SK-N-SH (cell line): ENCODE data around the gene PLCB1. TPM values are rescaled to one million over a fixed set of nuclear protein-coding genes. Genes with fewer than 3 reads are reported as not detected.

Source experiments
- CTCF ChIA-PET: fragments of 300-600, 350-600 bp; formaldehyde crosslinking; extraction: SDS; loops from one replicate; lab custom pipeline; 2021; lab: Yijun Ruan, JAX
- POLR2A ChIA-PET: fragments of 350-600 bp; sonication (Branson Sonifier 250); formaldehyde crosslinking; extraction: SDS; loops from one replicate; lab custom pipeline; 2020; ENCODE audit warnings: antibody characterized with exemption, inconsistent platforms; lab: Yijun Ruan, JAX
- DNase-seq: peaks from one replicate; pipeline ENCODE4 v3.0.0; 2012
- H2AFZ ChIP-seq: fragments of 200-600 bp; sonication (generic); 2 replicates; pipeline ENCODE4 v1.8.1; 2016; ENCODE audit warnings: antibody characterized with exemption, mild to moderate bottlenecking, low read depth
- H3F3A ChIP-seq: fragments of 200-600 bp; sonication (generic); replicated peaks from 2 replicates; pipeline ENCODE3; 2016; ENCODE audit warnings: antibody characterized with exemption, mild to moderate bottlenecking; ENCODE audit not compliant: insufficient read depth
- H3K27ac ChIP-seq, 2 experiments: fragments of 200-500 bp in 1 of 2; fragments of 200-600 bp in 1 of 2; sonication (Bioruptor generic) in 1 of 2; sonication (generic), shearing (Covaris generic) in 1 of 2; 2 replicates each; pipeline versions ENCODE4 v1.5.1 to v1.6.1; 2014 to 2016; ENCODE audit warnings: low read depth in 2 of 2, inconsistent platforms in 1 of 2, low read length in 1 of 2, mild to moderate bottlenecking in 1 of 2, mixed read lengths in 1 of 2
- H3K27me3 ChIP-seq: fragments of 200-600 bp; sonication (generic), shearing (Covaris generic); 2 replicates; pipeline ENCODE4 v1.6.1; 2016; ENCODE audit warnings: mixed run types; ENCODE audit not compliant: insufficient read depth
- H3K36me3 ChIP-seq, 2 experiments: fragments of 200-500 bp in 1 of 2; fragments of 200-600 bp in 1 of 2; sonication (Bioruptor generic) in 1 of 2; sonication (generic) in 1 of 2; replicated peaks in 1 of 2; 2 replicates each; pipeline versions ENCODE3 to v1.5.1; 2014 to 2016; ENCODE audit warnings: low read length in 1 of 2, mild to moderate bottlenecking in 1 of 2; ENCODE audit not compliant: insufficient read depth in 2 of 2, control insufficient read depth in 1 of 2
- H3K4me1 ChIP-seq, 2 experiments: fragments of 200-500 bp in 1 of 2; fragments of 200-600 bp in 1 of 2; sonication (Bioruptor generic) in 1 of 2; sonication (generic), shearing (Covaris generic) in 1 of 2; 2 replicates each; pipeline versions ENCODE4 v1.5.1 to v1.6.1; 2014 to 2016; ENCODE audit warnings: low read depth in 1 of 2, low read length in 1 of 2, mixed run types in 1 of 2; ENCODE audit not compliant: insufficient read depth in 2 of 2, control insufficient read depth in 1 of 2
- H3K4me2 ChIP-seq: fragments of 200-600 bp; sonication (generic), shearing (Covaris generic); 2 replicates; pipeline ENCODE4 v1.6.1; 2017; ENCODE audit warnings: mixed run types
- H3K4me3 ChIP-seq, 2 experiments: fragments of 200-500 bp in 1 of 2; fragments of 200-600 bp in 1 of 2; sonication (Bioruptor generic) in 1 of 2; sonication (generic), shearing (Covaris generic) in 1 of 2; 2 replicates each; pipeline versions ENCODE4 v1.5.1 to v1.8.1; 2014 to 2016; ENCODE audit warnings: low read depth in 2 of 2, inconsistent platforms in 1 of 2, low read length in 1 of 2, mild to moderate bottlenecking in 1 of 2, mixed read lengths in 1 of 2, moderate library complexity in 1 of 2
- H3K79me2 ChIP-seq: fragments of 200-600 bp; sonication (generic); 2 replicates; pipeline ENCODE4 v1.8.1; 2017; ENCODE audit warnings: mild to moderate bottlenecking; ENCODE audit not compliant: insufficient read depth
- H3K9ac ChIP-seq: fragments of 200-600 bp; sonication (generic); 2 replicates; pipeline ENCODE4 v1.6.1; 2017; ENCODE audit warnings: mixed run types
- H3K9me2 ChIP-seq: fragments of 200-600 bp; sonication (generic); 2 replicates; pipeline ENCODE4 v1.6.1; 2017; ENCODE audit warnings: mixed run types
- H3K9me3 ChIP-seq: fragments of 200-600 bp; sonication (generic); 2 replicates; pipeline ENCODE4 v1.6.1; 2017; ENCODE audit warnings: mixed run types, mild to moderate bottlenecking, moderate library complexity
- H4K20me1 ChIP-seq: fragments of 200-600 bp; sonication (generic); 2 replicates; pipeline ENCODE4 v1.6.1; 2017; ENCODE audit warnings: mild to moderate bottlenecking, mixed run types; ENCODE audit not compliant: insufficient read depth
- CHD2 ChIP-seq: fragments of 150-350 bp; IDR thresholded peaks from 2 replicates; pipeline ENCODE4 v1.6.1; 2018; ENCODE audit warnings: low read length; ENCODE audit not compliant: partially characterized antibody
- EP300 ChIP-seq, 2 experiments: IDR thresholded peaks; 2 replicates each; pipeline versions ENCODE4 v1.4.0 to v1.6.1; 2012; ENCODE audit warnings: borderline replicate concordance in 1 of 2, low read depth in 1 of 2, low read length in 1 of 2
- EZH2phosphoT487 ChIP-seq: fragments of 200-600 bp; sonication (generic); IDR thresholded peaks from 2 replicates; pipeline ENCODE4 v1.6.1; 2017; ENCODE audit warnings: low read depth, mixed run types, mild to moderate bottlenecking, antibody characterized with exemption, moderate library complexity, borderline replicate concordance
- FOSL2 ChIP-seq: IDR thresholded peaks from 2 replicates; pipeline ENCODE4 v1.4.0; 2012; ENCODE audit warnings: low read depth, mild to moderate bottlenecking, moderate library complexity, borderline replicate concordance
- FOXM1 ChIP-seq: IDR thresholded peaks from 2 replicates; pipeline ENCODE4 v1.4.0; 2012; ENCODE audit warnings: low read depth, mild to moderate bottlenecking
- GABPA ChIP-seq: IDR thresholded peaks from 2 replicates; pipeline ENCODE4 v1.4.0; 2012; ENCODE audit warnings: low read depth, mild to moderate bottlenecking
- GATA2 ChIP-seq: sonication (generic); formaldehyde crosslinking; IDR thresholded peaks from 2 replicates; pipeline ENCODE4 v1.5.0; 2020; ENCODE audit warnings: mild to moderate bottlenecking, missing genetic modification reagents
- IRF3 ChIP-seq: fragments of 150-350 bp; IDR thresholded peaks from 2 replicates; pipeline ENCODE4 v1.6.1; 2016; ENCODE audit warnings: mild to moderate bottlenecking, low read depth, low read length
- JUND ChIP-seq: IDR thresholded peaks from 2 replicates; pipeline ENCODE4 v1.4.0; 2012
- MAX ChIP-seq: IDR thresholded peaks from 2 replicates; pipeline ENCODE4 v1.4.0; 2012; ENCODE audit warnings: low read depth
- MEF2A ChIP-seq: IDR thresholded peaks from 2 replicates; pipeline ENCODE4 v1.4.0; 2012; ENCODE audit warnings: low read depth, borderline replicate concordance
- MXI1 ChIP-seq: IDR thresholded peaks from 2 replicates; pipeline ENCODE4 v1.6.1; 2012; ENCODE audit warnings: mild to moderate bottlenecking, low read depth, low read length, improper control_type of control experiment
- NFIC ChIP-seq: IDR thresholded peaks from 2 replicates; pipeline ENCODE4 v1.4.0; 2012; ENCODE audit warnings: borderline replicate concordance
- NRF1 ChIP-seq: IDR thresholded peaks from 2 replicates; pipeline ENCODE4 v1.6.1; 2012; ENCODE audit warnings: low read depth, mild to moderate bottlenecking, low read length
- PBX3 ChIP-seq: IDR thresholded peaks from 2 replicates; pipeline ENCODE4; 2012
- POLR2AphosphoS5 ChIP-seq: IDR thresholded peaks from 2 replicates; pipeline ENCODE4 v1.6.1; 2012; ENCODE audit warnings: low read depth, low read length
- RCOR1 ChIP-seq: fragments of 150-350 bp; IDR thresholded peaks from 2 replicates; pipeline ENCODE4 v1.6.1; 2017; ENCODE audit warnings: antibody characterized with exemption, low read length
- RFX5 ChIP-seq: IDR thresholded peaks from 2 replicates; pipeline ENCODE4 v1.6.1; 2012; ENCODE audit warnings: mild to moderate bottlenecking, improper control_type of control experiment, low read length
- RXRA ChIP-seq: IDR thresholded peaks from 2 replicates; pipeline ENCODE4 v1.4.0; 2012; ENCODE audit warnings: low read depth, mild to moderate bottlenecking, borderline replicate concordance
- SIN3A ChIP-seq: IDR thresholded peaks from 2 replicates; pipeline ENCODE4 v1.6.1; 2012; ENCODE audit warnings: low read depth, mild to moderate bottlenecking, low read length, moderate library complexity, borderline replicate concordance
- SMC3 ChIP-seq: IDR thresholded peaks from 2 replicates; pipeline ENCODE4 v1.6.1; 2012; ENCODE audit warnings: low read depth, low read length, improper control_type of control experiment
- TAF1 ChIP-seq: IDR thresholded peaks from 2 replicates; pipeline ENCODE4 v1.6.1; 2012; ENCODE audit warnings: low read depth, mild to moderate bottlenecking, low read length, moderate library complexity, borderline replicate concordance
- TCF12 ChIP-seq: IDR thresholded peaks from 2 replicates; pipeline ENCODE4 v1.4.0; 2012
- TEAD4 ChIP-seq: IDR thresholded peaks from 2 replicates; pipeline ENCODE4 v1.4.0; 2012; ENCODE audit warnings: mild to moderate bottlenecking, borderline replicate concordance; ENCODE audit not compliant: insufficient read depth
- USF1 ChIP-seq: IDR thresholded peaks from 2 replicates; pipeline ENCODE4 v1.4.0; 2012; ENCODE audit warnings: low read depth, borderline replicate concordance
- WGBS: methylation state at CpG from one replicate; pipeline ENCODE4 v1.1.6; 2017; ENCODE audit warnings: low lambda C conversion rate; 5-methylcytosine and 5-hydroxymethylcytosine counted together
- polyA plus RNA-seq, 3 experiments: library from polyadenylated mRNA; depleted of rRNA; stranded (reverse); fragments of >200 nt; gene quantifications; 2 replicates each; pipeline ENCODE4 v1.2.3, GENCODE V29; 2012
- TF ChIP-seq, protein P1 (sequence below): fragments of 150-350 bp; IDR thresholded peaks from 2 replicates; pipeline ENCODE4 v1.6.1; 2017; ENCODE audit warnings: antibody characterized with exemption, low read length, low read depth, borderline replicate concordance
- TF ChIP-seq, protein P2 (sequence below): IDR thresholded peaks from 2 replicates; pipeline ENCODE4 v1.4.0; 2012; ENCODE audit warnings: low read depth, borderline replicate concordance

Gene PLCB1
- polyA plus RNA-seq, 1 of the 3 experiments (the other 2 are of a cell fraction) = 10.5 TPM

DNA sequence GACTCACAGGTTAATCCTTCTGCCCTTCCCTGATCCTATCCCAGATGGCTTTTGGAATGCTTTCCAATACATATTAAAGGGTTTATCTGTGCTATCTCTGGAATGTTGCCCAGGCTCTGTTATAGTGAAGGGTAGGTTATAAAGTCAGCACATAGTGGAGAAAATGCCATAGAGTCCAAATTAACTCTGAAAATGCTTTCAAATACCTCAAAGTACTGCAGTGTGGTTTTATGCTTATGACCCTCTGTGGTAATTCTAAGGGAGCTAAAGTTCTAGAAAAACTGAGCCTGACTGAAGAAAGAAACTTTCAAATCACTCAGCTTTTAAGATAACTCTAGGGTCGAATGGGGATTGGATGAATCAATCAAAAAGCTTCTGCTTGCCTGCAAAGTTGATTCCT, 159.8 kb downstream of the PLCB1 start:
- DNase-seq = no peak
- TF ChIP-seq EP300 (IDR thresholded peaks at IDR 0.05; ENCODE audit: borderline replicate concordance in 1 of 2, low read depth in 1 of 2, low read length in 1 of 2) (peak in 1 of 2 experiments; percentile 67; a peak in 3 of 4 replicates), IRF3 (no peak), TEAD4 (peak; percentile 90), POLR2AphosphoS5 (peak; percentile 67; the same call in 1 of the 2 replicates), PBX3 (peak; percentile 57; the same call in 1 of the 2 replicates), GATA2 (CRISPR knock-in tag) (no peak), RXRA (peak; percentile 42), NFIC (peak; percentile 97), NRF1 (no peak), RFX5 (no peak), EZH2phosphoT487 (no peak), RCOR1 (no peak), MXI1 (no peak), SIN3A (no peak), JUND (peak; percentile 67), CHD2 (no peak), TAF1 (no peak), USF1 (no peak), SMC3 (no peak), FOXM1 (0 out of 2 replicates have a peak, but pooled peaks have one; percentile 29), MEF2A (no peak), MAX (no peak), TCF12 (peak; percentile 93), GABPA (no peak), FOSL2 (0 out of 2 replicates have a peak, but pooled peaks have one; percentile 18)
- TF ChIP-seq, protein P1, sequence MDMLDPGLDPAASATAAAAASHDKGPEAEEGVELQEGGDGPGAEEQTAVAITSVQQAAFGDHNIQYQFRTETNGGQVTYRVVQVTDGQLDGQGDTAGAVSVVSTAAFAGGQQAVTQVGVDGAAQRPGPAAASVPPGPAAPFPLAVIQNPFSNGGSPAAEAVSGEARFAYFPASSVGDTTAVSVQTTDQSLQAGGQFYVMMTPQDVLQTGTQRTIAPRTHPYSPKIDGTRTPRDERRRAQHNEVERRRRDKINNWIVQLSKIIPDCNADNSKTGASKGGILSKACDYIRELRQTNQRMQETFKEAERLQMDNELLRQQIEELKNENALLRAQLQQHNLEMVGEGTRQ = no peak
- TF ChIP-seq, protein P2, sequence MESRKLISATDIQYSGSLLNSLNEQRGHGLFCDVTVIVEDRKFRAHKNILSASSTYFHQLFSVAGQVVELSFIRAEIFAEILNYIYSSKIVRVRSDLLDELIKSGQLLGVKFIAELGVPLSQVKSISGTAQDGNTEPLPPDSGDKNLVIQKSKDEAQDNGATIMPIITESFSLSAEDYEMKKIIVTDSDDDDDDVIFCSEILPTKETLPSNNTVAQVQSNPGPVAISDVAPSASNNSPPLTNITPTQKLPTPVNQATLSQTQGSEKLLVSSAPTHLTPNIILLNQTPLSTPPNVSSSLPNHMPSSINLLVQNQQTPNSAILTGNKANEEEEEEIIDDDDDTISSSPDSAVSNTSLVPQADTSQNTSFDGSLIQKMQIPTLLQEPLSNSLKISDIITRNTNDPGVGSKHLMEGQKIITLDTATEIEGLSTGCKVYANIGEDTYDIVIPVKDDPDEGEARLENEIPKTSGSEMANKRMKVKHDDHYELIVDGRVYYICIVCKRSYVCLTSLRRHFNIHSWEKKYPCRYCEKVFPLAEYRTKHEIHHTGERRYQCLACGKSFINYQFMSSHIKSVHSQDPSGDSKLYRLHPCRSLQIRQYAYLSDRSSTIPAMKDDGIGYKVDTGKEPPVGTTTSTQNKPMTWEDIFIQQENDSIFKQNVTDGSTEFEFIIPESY = 0 out of 2 replicates have a peak, but pooled peaks have one; percentile 33

More for the DNA sequence above, 159.8 kb downstream of the PLCB1 start:
- Histone ChIP-seq H3K9me3 (no peaks in the 10 kb centered on the region), H3K27me3 (no peaks in the 10 kb centered on the region), H3K79me2 (peaks cover 4% of the 10 kb centered on the region; the same call in 1 of the 2 replicates), H3K9ac (no peak overlapping the region), H3K4me2 (no peak overlapping the region), H3K36me3 (no peaks in the 10 kb centered on the region), H3K9me2 (no peaks in the 10 kb centered on the region), H3K4me3 (no peak overlapping the region), H3K27ac (peak overlapping the region in 1 of 2 experiments; percentile 56; a peak in 2 of 4 replicates), H3F3A (peaks cover 17% of the 10 kb centered on the region), H3K4me1 (peaks cover 0 to 3% of the 10 kb centered on the region in 2 experiments; a peak in 2 of 4 replicates), H2AFZ (no peak overlapping the region), H4K20me1 (no peaks in the 10 kb centered on the region)
- ChIA-PET CTCF (interaction anchor here (1.0 to 1.6 kb wide), 2 partner anchors 25 to 431 kb away, joined by 4 to 5 read pairs; no protein-coding TSS in a partner anchor), POLR2A (no interaction called here)
- WGBS = 11% methylated on average over 1 of the region's 1 CpG
